Cerebellar cortex (tissue), 1 donor: ENCODE results near the gene KSR1.
A peak's percentile ranks its signal among the peaks of the same experiment; 100 is the strongest.
"Not testable (repeated sequence)": the region's sequence is repeated elsewhere in the genome, so short reads cannot be mapped to it uniquely, and the experiment has no call there.

ENCODE experiments used
- DNase-seq: peaks from one replicate; pipeline ENCODE4 v3.0.0-alpha.2; 2015; ENCODE audit warnings: low spot score

Gene KSR1

GRCh38 chr17:27660436-27660835 is 204.2 kb downstream of the KSR1 start:
- DNase-seq: no peak

GRCh38 chr17:27663936-27664605 is 207.8 kb downstream of the KSR1 start:
- no peak for DNase-seq

GRCh38 chr17:27664606-27664965 is 208.3 kb downstream of the KSR1 start:
- DNase-seq: peak; percentile 90

GRCh38 chr17:27665549-27665948 is 209.3 kb downstream of the KSR1 start:
- DNase-seq: no peak

GRCh38 chr17:27666270-27666669 is 210.0 kb downstream of the KSR1 start:
- not testable (repeated sequence) for DNase-seq

- DNase-seq: no peak
Observed at GRCh38 chr17:27666831-27667560, 210.7 kb downstream of the KSR1 start.

GRCh38 chr17:27667656-27668487 is 211.6 kb downstream of the KSR1 start:
- DNase-seq: no peak

- DNase-seq: no peak
Observed at GRCh38 chr17:27668488-27668823, 212.2 kb downstream of the KSR1 start.

- DNase-seq: peak; percentile 41
Observed at GRCh38 chr17:27669136-27669535, 212.9 kb downstream of the KSR1 start.

- peak; percentile 38 for DNase-seq
Observed at GRCh38 chr17:27669850-27670249, 213.6 kb downstream of the KSR1 start.

GRCh38 chr17:27670791-27671590 is 214.7 kb downstream of the KSR1 start:
- DNase-seq: no peak

- no peak for DNase-seq
Observed at GRCh38 chr17:27671591-27671910, 215.3 kb downstream of the KSR1 start.

GRCh38 chr17:27671977-27672480 is 215.8 kb downstream of the KSR1 start:
- not testable (repeated sequence) for DNase-seq

GRCh38 chr17:27674335-27674734 is 218.1 kb downstream of the KSR1 start:
- no peak for DNase-seq
